ENCODE measurements around the gene E2F6. TPM values are rescaled to one million over a fixed set of nuclear protein-coding genes. Genes with fewer than 3 reads are reported as not detected.

E2F6 gene
- total RNA-seq, 1 experiment from 2014 or later = 35.5 TPM

GRCh38 chr2:11450791-11451190 is 15.2 kb downstream of the E2F6 start:
- no peak for TF ChIP-seq EZH2 (IDR thresholded peaks at IDR 0.05; ENCODE audit: borderline replicate concordance, low read depth, low read length, poor library complexity, severe bottlenecking)
- Histone ChIP-seq H3K4me1 (ENCODE audit: insufficient read depth, low read length, poor library complexity, severe bottlenecking) (peaks cover 6% of the 10 kb centered on the region), H3K4me3 (ENCODE audit: low read depth, low read length, poor library complexity, severe bottlenecking) (no peak overlapping the region), H3K27ac (ENCODE audit: low read depth, low read length, poor library complexity, severe bottlenecking) (no peak overlapping the region), H3K27me3 (replicated peaks; ENCODE audit: insufficient read depth, low read depth, low read length, poor library complexity) (no peaks in the 10 kb centered on the region), H3K9me3 (ENCODE audit: low read depth, low read length, poor library complexity, severe bottlenecking) (no peaks in the 10 kb centered on the region), H3K36me3 (ENCODE audit: insufficient read depth, low read length, poor library complexity, severe bottlenecking) (peaks cover 57% of the 10 kb centered on the region)
- intact Hi-C loops (cut with micrococcal nuclease; ENCODE audit: unreplicated experiment) = no loop called here
- BruUV-seq (replicated peaks) = no TSS peak
- POLR2A ChIA-PET (ENCODE audit: low non-redundant PET) = no interaction called here
- DNase-seq (ENCODE audit: low spot score) = no peak
- CTCF ChIA-PET = no interaction called here

GRCh38 chr2:11446733-11447248 is 19.2 kb downstream of the E2F6 start:
- POLR2A ChIA-PET (ENCODE audit: low non-redundant PET) = no interaction called here
- peak; percentile 80 for DNase-seq (ENCODE audit: low spot score)

GRCh38 chr2:11444737-11445136 is 21.2 kb downstream of the E2F6 start:
- no peak for TF ChIP-seq EZH2 (IDR thresholded peaks at IDR 0.05; ENCODE audit: borderline replicate concordance, low read depth, low read length, poor library complexity, severe bottlenecking)
- TF ChIP-seq, protein P1, sequence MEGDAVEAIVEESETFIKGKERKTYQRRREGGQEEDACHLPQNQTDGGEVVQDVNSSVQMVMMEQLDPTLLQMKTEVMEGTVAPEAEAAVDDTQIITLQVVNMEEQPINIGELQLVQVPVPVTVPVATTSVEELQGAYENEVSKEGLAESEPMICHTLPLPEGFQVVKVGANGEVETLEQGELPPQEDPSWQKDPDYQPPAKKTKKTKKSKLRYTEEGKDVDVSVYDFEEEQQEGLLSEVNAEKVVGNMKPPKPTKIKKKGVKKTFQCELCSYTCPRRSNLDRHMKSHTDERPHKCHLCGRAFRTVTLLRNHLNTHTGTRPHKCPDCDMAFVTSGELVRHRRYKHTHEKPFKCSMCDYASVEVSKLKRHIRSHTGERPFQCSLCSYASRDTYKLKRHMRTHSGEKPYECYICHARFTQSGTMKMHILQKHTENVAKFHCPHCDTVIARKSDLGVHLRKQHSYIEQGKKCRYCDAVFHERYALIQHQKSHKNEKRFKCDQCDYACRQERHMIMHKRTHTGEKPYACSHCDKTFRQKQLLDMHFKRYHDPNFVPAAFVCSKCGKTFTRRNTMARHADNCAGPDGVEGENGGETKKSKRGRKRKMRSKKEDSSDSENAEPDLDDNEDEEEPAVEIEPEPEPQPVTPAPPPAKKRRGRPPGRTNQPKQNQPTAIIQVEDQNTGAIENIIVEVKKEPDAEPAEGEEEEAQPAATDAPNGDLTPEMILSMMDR (conservative IDR thresholded peaks at IDR 0.05; ENCODE audit: low read depth, low read length) = no peak
- H3K4me3 ChIP-seq (ENCODE audit: low read depth, low read length, poor library complexity, severe bottlenecking) = no peak overlapping the region
- DNase-seq (ENCODE audit: low spot score) = no peak
- BruUV-seq (replicated peaks) = no TSS peak
- H3K9me3 ChIP-seq (ENCODE audit: low read depth, low read length, poor library complexity, severe bottlenecking) = no peaks in the 10 kb centered on the region
- ChIA-PET CTCF (no interaction called here), POLR2A (ENCODE audit: low non-redundant PET) (no interaction called here)
- no peaks in the 10 kb centered on the region for H3K27me3 ChIP-seq (replicated peaks; ENCODE audit: insufficient read depth, low read depth, low read length, poor library complexity)
- no peaks in the 10 kb centered on the region for H3K4me1 ChIP-seq (ENCODE audit: insufficient read depth, low read length, poor library complexity, severe bottlenecking)
- no peak overlapping the region for H3K27ac ChIP-seq (ENCODE audit: low read depth, low read length, poor library complexity, severe bottlenecking)
- H3K36me3 ChIP-seq (ENCODE audit: insufficient read depth, low read length, poor library complexity, severe bottlenecking) = peaks cover 71% of the 10 kb centered on the region
- intact Hi-C loops (cut with micrococcal nuclease; ENCODE audit: unreplicated experiment) = loop anchor here (10.0 kb wide), 2 partner anchors 210 to 610 kb away; no protein-coding TSS in a partner anchor

More at GRCh38 chr2:11446733-11447248, 19.2 kb downstream of the E2F6 start:
- Histone ChIP-seq H3K9me3 (ENCODE audit: low read depth, low read length, poor library complexity, severe bottlenecking) (no peaks in the 10 kb centered on the region), H3K36me3 (ENCODE audit: insufficient read depth, low read length, poor library complexity, severe bottlenecking) (peaks cover 76% of the 10 kb centered on the region), H3K4me3 (ENCODE audit: low read depth, low read length, poor library complexity, severe bottlenecking) (no peak overlapping the region), H3K4me1 (ENCODE audit: insufficient read depth, low read length, poor library complexity, severe bottlenecking) (no peaks in the 10 kb centered on the region), H3K27me3 (replicated peaks; ENCODE audit: insufficient read depth, low read depth, low read length, poor library complexity) (no peaks in the 10 kb centered on the region), H3K27ac (ENCODE audit: low read depth, low read length, poor library complexity, severe bottlenecking) (no peak overlapping the region)
- TF ChIP-seq, protein P1 (conservative IDR thresholded peaks at IDR 0.05; ENCODE audit: low read depth, low read length) = peak; percentile 90
- no peak for TF ChIP-seq EZH2 (IDR thresholded peaks at IDR 0.05; ENCODE audit: borderline replicate concordance, low read depth, low read length, poor library complexity, severe bottlenecking)
- intact Hi-C loops (cut with micrococcal nuclease; ENCODE audit: unreplicated experiment) = loop anchor here (1.0 to 10.0 kb wide), 3 partner anchors 212 to 612 kb away; no protein-coding TSS in a partner anchor
- no TSS peak for BruUV-seq (replicated peaks)
- CTCF ChIA-PET = interaction anchor here (0.6 to 1.2 kb wide), 6 partner anchors 19 to 700 kb away, joined by 3 to 23 read pairs (median 4); partner anchors contain the start of gene E2F6

- Histone ChIP-seq H3K9me3 (ENCODE audit: low read depth, low read length, poor library complexity, severe bottlenecking) (no peaks in the 10 kb centered on the region), H3K4me3 (ENCODE audit: low read depth, low read length, poor library complexity, severe bottlenecking) (no peak overlapping the region), H3K27me3 (replicated peaks; ENCODE audit: insufficient read depth, low read depth, low read length, poor library complexity) (no peaks in the 10 kb centered on the region), H3K4me1 (ENCODE audit: insufficient read depth, low read length, poor library complexity, severe bottlenecking) (no peaks in the 10 kb centered on the region), H3K36me3 (ENCODE audit: insufficient read depth, low read length, poor library complexity, severe bottlenecking) (peaks cover 31% of the 10 kb centered on the region), H3K27ac (ENCODE audit: low read depth, low read length, poor library complexity, severe bottlenecking) (no peak overlapping the region)
- CTCF ChIA-PET = no interaction called here
- intact Hi-C loops (cut with micrococcal nuclease; ENCODE audit: unreplicated experiment) = no loop called here
- POLR2A ChIA-PET (ENCODE audit: low non-redundant PET) = no interaction called here
- TF ChIP-seq, protein P1 (conservative IDR thresholded peaks at IDR 0.05; ENCODE audit: low read depth, low read length) = no peak
- no peak for TF ChIP-seq EZH2 (IDR thresholded peaks at IDR 0.05; ENCODE audit: borderline replicate concordance, low read depth, low read length, poor library complexity, severe bottlenecking)
- no peak for DNase-seq (ENCODE audit: low spot score)
- BruUV-seq (replicated peaks) = no TSS peak
Observed at GRCh38 chr2:11438555-11439080, 27.3 kb downstream of the E2F6 start.

Data from A673 (cell line).